ENCODE data around the gene CORO2A.
"Not testable (repeated sequence)": the region's sequence is repeated elsewhere in the genome, so short reads cannot be mapped to it uniquely, and the experiment has no call there.

GRCh38 chr9:98174502-98174918, 17.9 kb downstream of the CORO2A start:
- not testable (repeated sequence) for TF ChIP-seq EZH2 (IDR thresholded peaks at IDR 0.05; ENCODE audit: borderline replicate concordance, low read length); CTCF (IDR thresholded peaks at IDR 0.05; ENCODE audit: low read length)
